SIG-M5 treated with dmso at 0.1 percent for 504 hours (cell line): Measurements from ENCODE around the gene AP4B1.
"Not testable (repeated sequence)": the region's sequence is repeated elsewhere in the genome, so short reads cannot be mapped to it uniquely, and the experiment has no call there.

Source experiments
- DNase-seq: peaks from one replicate; lab custom pipeline; 2025; ENCODE audit not compliant: unreplicated experiment; lab: John Stamatoyannopoulos, UW

AP4B1 gene

DNA sequence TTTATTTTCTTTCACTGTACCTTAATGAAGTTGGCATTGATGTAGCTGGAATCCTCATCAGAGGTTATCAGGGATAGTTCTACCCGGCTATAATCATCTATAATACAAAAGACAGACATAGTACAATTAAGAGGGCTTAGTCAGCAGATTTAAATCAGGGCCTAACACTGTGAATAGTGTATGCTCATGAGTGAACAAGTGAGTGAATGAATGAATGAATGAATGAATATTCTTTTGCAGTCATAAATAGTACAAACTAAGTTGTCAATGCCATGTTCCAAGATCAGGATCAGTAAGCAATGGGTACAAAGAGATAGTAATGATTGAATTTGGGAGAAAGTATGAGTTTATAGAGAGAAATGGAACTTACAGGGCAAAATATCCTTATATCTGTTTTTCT lies 45.6 kb downstream of the AP4B1 start:
- no peak for DNase-seq

DNA sequence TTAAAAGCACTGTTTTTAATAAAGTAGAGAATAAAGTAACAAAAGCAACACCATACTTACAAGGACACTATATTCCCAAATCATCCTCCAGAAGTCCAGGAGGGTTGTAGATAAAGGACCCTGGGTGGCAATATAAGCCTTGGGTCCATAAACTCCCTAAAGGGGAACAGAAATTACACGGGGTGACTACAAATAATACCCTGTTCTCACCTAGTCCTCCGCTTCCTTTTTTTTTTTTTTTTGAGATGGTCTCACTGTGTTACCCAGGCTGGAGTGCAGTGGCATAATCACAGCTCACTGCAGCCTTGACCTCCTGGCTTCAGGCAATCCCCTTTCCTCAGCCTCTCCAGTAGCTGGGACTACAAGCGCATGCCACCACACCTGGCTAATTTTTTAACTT lies 46.2 kb downstream of the AP4B1 start:
- no peak for DNase-seq

DNA sequence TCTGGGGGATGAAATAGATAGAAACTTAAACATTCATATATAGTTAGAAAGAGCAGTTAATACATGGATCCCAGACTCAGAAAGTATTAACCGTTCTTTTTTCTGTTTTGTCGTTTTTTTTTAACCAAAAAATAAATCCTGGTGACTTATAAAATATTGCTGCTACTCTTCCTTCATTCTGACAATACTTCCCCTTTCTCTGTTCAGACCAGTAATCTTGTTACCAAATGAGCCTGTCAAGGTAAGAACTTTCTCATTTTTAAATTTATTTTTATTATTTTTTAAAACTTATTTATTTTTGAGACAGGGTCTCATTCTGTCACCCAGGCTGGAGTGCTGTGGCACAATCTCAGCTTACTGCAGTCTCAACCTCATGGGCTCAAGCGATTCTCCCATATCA lies 46.8 kb downstream of the AP4B1 start:
- peak; percentile 31 for DNase-seq

DNA sequence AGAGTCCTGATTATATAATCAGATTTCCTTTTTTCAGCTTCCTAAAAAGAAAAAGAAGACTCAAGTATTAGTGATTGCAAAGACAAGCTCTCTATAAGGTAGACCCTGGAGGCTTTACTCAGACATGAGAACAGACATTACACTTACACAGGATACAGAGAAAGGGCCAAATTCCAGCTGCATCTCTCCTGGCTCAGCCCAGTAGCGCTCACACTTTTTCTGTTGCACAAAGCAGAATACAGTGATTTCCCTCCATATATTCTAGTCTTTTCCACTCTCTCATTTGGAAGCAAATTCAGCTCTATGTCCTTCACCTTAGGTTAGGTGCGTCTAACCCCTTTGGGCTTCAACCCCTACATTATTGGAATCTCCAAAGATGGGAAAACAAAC lies 48.2 kb downstream of the AP4B1 start:
- no peak for DNase-seq

DNA sequence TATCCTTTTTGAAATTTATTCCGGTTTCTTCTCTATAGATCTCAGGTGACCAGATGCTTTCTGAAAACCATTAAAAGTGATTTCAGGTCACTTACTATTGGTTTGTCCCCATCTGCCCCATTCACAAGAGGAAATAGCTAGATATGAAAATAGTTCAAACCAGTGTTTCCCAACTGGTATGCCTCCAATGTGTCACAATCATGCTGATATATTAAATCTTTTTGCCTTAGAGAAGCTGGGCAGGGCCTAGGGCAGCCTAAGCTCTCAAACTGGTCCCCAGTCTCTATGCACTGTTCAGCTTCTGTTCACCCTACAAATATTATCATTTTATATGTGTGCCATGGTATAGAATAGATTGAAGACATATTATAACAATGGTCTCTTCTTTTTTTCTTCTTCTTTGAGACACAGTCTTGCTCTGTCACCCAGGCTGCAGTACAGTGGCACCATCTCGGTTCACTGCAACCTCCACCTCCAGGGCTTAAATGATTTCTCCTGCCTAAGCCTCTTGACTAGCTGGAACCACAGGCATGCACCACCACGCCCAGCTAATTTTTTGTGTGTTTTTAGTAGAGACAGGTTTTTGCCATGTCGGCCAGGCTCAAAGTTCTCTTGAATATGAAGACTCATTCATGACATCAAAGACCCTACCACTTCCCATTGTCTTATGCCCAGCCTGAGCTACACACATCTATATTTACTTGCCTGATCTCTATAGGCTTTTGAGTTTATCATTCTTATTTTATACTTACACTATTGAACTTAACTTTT lies 48.8 kb downstream of the AP4B1 start:
- peak; percentile 53 for DNase-seq

DNA sequence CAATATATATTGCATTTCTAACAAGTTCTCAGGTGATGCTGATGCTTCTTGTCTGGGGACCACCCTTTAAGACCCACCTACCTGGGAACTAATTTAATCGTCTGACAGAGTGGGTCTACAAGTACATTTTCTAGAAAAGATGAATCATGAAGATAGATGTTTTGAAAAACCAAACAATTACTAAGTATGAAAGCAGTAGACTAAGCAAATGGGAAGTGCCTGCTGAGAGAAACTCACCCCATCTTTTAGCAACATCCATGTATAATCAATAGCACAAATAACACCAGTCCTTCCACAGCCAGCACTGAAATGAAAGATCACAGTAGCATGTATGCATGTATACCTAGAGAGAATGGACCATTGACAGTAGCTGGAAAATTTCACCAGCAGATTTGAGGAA lies 50.4 kb downstream of the AP4B1 start:
- no peak for DNase-seq

DNA sequence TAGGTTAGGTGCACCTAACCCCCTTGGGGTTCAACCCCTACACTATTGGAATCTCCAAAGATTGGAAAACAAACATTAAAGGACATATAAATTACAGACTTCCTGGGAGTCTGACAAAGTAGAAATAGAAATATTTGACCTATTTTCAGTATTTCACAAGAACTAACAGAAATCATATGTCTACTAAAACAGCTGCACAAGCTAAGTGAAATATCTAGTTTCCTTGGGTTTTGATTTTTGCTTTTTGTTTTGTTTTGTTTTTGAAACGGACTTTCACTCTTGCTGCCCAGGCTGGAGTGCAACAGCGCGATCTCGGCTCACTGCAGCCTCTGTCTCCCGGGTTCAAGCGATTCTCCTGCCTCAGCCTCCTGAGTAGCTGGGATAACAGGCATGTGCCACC lies 51.9 kb downstream of the AP4B1 start:
- not testable (repeated sequence) for DNase-seq

DNA sequence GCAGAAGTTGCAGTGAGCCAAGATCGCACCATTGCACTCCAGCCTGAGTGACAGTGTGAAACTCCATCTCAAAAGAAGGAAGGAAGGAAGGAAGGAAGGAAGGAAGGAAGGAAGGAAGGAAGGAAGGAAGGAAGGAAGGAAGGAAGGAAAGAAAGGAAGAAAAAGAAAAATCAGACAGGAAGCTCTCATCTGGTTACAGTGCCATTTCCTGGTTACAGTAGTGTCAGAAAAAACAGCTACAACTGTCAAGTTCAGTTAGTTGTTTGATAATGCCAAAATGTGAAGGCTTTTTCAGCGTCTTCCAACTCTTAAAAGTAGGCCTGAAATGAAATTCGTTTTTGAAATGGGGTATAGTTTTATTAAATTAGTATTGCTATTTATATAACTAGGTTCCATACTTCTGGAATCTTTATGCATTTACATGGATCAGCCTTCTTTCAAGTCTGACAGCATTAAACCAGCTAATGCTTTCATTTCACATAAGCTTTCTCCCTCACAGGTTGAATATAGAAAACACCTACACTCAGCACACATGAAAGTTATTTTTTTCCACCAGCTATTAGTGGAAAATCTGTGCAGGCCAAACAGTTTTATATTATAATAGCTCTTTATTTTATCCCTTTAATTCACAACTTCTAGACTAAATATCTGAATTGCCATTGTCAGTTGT lies 54.3 kb downstream of the AP4B1 start:
- DNase-seq: no peak

DNA sequence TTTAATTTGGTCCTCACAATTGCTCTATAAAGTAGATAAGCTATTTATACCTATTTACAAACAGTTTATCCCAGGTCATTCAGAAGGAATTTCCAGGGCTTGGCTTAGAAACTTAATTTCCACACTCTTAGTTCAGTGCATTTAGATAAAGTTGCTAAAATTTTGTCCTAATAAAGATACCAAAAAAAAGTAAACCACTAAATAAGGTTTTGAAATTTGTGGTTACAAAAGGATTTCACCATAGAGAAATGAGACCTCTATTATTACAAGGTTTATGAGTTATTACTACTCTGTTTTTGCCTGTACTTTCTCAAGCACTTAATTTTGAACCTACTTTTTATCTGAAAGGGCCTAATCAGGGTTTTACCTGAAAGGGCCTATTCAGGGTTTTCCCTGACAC lies 55.5 kb downstream of the AP4B1 start:
- DNase-seq: no peak

DNA sequence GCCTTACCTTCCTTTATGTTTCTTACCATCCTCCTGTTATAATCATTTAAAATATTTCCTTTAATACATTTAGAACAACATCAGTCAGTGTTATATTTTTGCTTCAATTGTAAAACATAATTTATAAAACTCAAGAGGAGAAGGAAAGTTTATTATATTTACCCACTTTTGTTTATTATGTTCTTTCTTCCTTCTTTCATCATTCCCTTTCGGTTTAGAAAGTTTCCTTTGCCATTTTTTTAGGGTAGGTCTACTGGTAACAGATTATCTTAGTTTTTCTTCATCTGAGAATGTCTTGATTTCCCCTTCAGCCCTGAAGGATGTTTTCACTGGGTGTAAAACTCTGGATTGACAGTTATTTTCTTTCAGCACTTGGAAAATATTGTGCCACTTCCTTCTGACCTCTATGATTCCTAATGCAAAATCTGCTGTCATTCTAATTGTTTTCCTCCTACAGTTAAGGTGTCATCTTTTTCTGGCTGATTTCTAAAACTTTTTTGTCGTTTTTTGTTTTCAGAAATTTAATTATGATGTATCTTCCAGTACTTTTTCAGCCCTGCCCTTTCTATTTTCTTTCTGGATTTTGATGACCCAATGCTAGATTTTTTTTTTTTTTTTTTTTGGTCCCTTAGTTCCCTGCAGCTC lies 58.1 kb downstream of the AP4B1 start:
- DNase-seq: no peak
